Right hindlimb (tissue), 1 donor: ENCODE results near the gene CACNA1H.

ENCODE experiments used
- DNase-seq: peaks from one replicate; pipeline ENCODE4 v3.0.0-alpha.2; 2018

Gene CACNA1H

DNA sequence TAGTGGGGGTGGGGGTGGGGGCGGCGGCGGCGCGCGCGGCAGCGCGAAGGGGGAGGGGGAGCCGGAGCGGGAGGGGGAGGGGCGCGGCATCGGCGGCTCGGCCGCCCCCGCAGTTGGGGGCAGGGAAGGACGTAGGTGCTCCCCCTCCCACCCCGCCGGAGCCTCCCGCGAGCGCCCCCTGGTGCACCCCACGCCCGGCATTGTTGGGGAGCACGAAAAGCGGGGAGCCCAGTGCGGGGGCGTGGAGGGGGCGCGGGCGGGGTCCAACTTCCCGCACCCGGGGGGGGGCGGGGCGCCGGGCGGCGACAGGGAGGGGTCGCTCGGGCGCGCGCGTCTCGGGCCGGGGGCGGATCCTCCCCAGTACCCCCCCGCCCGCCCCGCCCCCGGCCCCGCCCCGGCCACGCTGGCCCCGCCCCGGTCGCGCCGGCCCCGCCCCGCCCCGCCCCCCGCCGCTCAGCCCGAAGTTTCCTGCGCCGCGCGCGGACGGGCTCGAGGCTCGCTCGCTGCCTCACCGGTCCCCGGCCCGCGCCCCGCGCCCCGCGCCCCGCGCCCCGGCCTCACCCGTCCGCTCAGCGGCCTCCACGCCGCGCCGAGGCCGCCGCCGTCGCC, at the start of gene CACNA1H:
Gene CACNA1H (plus strand): TSS at position 456 of the 609 bp plus-strand sequence. CDS start 632 bp downstream, outside the sequence.
- peak; percentile 66 for DNase-seq

DNA sequence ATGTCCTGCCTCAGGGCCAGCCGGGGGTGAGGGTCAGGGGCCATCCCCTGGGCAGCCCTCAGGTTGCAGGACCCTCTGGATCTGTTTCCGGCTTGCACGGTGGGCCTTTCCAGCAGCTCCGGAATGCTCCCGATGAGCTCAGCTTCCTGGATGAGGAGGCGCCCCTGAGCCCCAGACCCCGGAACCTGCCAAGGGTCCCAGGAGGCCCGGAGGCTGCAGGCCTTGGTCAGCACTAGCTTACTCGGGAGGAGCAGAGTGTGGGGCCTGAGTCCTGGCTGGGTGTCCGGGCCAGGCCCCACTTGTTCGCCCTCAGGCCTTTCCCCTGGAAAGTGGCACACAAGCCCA, 49.3 kb upstream of the CACNA1H start:
- DNase-seq, result no peak

DNA sequence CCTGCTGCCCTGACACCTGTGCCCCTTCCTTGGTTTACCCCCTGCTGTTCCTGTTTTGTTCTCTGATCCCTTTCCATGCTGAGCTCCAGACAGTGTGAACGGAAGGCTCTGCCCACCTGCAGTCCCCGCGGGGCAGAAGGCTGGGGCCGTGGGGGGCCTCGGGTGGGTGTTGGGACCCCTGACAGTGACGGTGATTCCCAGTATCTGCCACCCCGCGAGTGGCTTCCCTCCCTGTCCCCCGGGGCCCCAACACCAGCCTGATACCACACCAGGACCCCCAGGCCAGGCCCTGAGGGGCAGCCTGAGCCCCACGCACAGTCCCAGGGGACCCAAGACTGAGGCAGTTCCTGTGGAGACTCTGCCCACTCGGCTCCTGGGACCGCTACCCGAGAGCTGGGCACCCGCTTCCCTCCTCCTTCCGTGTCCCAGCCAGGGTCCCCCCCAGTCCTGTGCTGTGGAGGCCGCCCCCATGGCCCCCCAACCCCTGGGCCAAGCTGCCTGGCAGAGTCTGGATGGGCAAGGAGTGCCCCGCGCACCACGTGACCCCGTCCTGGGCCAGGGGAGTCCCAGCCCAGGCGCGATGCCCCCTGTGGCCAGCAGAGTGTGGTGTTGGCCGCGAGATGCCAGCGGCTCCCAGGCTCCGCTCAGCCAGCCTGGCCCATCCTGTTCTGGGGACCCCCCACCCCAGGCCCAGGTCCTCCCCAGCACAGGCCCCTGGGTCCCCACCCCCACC, 46.9 kb upstream of the CACNA1H start:
- peak; percentile 75 for DNase-seq

DNA sequence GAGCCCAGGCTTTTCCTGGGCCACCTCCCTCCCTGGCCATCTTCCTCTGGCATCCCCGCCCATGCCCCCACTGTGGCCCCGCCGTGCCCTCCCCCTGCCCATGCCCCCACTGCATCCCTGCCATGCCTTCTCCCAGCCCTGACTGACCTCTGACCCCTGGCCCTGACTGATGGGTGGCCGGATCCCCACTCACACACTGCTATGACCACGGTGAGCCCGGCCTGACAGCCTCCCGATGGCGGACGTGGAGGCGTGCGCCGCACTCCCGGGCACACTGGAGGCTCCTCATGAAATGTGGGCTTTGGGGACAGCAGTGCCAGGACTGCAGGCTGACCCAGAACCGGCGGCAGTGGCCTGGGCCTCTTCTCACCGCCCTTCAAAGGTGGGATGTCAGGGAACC, 46.2 kb upstream of the CACNA1H start:
- DNase-seq, result no peak

GRCh38 chr16:1107141-1107540, 45.8 kb upstream of the CACNA1H start:
- DNase-seq, result no peak

- DNase-seq, result no peak
These were observed 45.2 kb upstream of the CACNA1H start for GRCh38 chr16:1107731-1108130.

DNA sequence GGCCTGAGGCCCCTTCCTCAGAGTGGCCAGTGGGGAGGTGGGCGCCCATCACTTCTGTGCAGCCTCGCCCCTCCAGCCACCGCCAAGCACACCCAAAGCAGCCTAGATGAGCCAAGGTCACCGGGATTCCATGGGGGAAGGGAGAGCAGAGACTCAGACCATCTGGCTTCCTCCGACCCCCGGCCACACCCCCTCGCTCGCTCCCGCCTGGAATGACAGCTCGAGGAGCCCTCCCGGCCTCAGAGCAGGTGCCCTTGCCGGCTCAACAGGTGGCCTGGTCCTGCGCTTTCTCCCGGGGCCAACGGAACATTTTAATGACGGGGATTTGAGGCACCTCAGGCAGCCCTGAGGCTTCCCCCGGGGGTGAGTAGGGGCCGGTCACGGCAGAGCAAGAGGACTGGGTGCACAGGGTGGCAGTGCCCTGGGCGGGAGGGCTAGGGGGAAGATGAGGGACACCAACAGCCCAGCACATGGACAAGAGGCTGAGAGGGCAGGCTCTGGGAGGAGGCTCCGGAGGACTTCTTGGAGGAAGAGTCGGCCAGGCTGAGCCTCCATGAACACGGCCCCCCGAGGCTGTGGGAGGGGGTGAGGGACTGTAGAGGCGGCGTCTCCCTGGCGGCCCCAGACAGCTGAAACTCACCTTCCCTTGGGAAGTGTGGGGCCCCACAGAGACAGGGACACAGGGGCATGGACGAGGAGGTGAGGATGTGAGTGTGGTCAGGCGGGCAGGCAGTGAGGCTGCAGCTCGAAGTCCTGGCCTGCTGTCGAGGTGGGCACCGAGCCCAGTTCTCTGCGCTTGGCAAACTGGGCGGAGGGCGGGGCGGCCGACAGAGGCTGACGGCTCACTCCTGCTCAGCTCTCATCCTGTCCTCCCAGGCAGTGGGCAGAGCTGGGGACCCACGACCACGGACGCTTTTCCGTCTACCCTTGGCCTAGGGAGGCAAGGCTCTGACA, 44.3 kb upstream of the CACNA1H start:
- peak; percentile 75 for DNase-seq

DNA sequence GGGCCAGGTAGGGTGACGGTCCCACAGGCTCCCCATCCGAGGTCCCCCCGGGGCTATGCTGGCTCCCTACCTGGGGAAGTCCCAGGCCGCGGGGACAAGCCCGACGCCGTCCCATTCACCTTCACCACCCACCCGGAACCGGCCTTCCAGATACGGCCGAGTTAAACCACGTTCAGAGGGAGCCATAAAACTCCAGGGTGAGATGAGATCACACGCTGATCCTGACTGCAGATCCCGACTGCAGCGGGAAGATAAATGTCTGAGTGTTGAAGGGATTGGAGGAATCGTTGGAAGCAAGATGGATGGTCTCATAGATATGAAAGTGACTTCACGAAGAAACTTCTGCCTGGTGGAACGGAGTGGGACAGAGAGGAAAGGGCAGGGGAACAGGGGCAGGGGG, 43.3 kb upstream of the CACNA1H start:
- DNase-seq, result no peak

DNA sequence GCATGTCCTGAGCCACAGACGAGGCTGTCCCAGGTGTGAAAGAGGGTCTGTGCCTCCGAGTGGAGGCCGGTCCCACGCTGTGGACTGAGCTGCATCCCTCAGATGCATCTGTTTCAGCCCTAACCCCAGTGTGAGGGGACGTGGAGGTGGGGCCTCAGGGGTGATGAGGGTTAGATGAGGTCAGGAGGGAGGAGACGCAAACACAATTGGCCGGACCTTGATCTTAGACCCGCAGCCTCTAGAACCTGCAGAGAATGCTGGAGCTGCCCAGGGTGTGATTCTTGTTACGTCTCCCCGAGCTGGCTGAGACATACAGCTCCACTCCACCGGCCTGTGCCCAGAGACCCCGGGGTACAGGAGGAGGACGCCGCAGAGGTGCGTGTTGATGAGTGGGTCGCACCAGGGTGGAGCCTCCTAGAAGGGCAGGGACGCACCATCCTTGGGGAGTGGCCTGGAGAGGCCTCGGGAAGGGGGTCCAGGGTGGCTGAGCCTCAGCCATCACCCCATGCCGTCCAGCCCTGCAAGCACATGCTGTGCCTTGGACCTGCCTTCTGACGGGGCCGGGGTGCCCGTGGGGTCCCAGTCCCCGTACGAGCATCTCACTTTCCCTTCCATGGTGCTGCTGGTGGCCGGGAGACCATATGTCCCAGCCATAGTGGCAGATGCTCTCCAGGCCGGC, 40.3 kb upstream of the CACNA1H start:
- no peak for DNase-seq

DNA sequence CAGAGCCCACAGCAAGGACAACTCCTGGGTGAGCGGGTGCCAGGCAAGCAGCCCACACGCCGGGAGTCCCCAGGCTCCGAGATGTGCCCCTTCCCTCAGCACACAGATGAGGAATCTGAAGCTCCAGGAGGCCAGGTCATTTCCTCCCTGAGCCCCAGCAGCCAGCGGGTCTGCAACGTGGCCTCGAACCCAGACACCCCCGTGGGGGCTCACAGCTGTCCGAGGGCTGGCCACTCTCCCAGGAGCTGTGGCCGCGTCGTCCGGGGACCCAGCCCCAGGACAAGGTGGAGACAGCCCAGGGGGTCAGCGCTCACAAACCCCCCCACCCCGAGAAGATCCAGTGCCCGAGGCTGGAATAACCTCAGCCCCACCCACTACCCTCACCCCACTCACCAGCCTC, 39.4 kb upstream of the CACNA1H start:
- no peak for DNase-seq

DNA sequence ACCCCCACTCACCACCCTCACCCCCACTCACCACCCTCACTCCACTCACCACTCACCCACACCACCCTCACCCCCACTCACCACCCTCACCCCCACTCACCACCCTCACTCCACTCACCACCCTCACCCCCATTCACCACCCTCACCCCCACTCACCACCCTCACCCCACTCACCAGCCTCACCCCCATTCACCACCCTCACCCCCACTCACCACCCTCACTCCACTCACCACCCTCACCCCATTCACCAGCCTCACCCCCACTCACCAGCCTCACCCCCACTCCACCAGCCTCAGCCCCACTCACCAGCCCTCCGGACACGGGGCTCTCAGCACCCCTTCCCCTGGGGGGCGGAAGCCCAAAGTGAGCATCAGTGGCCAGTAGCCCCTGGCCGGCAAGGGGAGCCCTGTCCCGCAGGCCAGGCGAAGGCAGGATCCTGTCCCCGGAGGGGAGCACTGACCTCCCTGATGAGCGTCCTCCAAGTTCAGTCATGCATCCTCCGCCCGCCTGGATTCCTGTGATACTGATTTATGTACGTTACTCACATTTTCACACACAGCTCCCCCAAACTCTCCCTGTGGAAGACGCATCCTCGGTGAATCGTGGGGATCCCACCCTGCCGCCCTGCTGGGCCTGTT, 38.9 kb upstream of the CACNA1H start:
- DNase-seq, result no peak

DNA sequence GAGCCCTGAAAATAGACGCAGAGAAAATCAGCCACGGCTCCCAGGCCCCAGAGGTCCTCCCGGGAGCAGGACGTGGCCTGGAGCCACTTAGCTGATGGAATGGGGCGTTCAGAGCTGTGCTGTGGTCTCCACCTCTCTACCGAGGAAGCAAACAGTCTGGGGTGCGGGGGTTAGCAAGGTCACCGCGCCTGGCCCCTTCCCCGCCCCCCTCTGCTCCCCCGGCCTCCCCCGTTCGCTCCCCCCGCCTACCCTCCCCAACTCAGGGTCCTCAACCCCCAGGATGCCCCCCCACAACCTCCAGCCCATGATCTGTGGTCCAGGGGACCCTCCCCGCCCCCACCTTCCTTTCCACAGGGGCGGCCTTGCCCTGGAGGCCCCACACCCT, 36.2 kb upstream of the CACNA1H start:
- DNase-seq, result no peak

- no peak for DNase-seq
These were observed 35.6 kb upstream of the CACNA1H start for GRCh38 chr16:1117176-1117900.

GRCh38 chr16:1117926-1118325, 35.0 kb upstream of the CACNA1H start:
- DNase-seq, result no peak

DNA sequence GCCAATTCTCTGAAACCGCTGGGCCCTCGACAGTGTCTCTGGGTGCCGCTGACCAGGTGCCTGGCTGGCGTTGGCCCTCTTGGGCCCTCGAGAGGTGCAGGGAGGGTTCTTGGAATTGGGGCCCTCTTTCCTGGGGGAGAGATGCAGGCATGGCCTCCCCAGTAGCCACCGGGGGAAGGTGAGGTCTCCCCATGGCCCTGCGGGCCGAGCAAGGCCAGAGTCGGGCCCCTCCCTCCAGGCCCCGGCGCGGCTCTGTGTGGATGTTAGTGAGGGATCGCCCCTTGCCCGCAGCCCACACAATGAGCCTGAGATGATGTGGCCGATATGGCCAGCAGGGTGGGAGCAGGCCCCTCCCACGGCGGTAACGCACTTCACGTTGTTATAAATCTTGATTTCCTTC, 33.8 kb upstream of the CACNA1H start:
- DNase-seq, result no peak

GRCh38 chr16:1119766-1120576, 32.9 kb upstream of the CACNA1H start:
- no peak for DNase-seq

- DNase-seq, result no peak
These were observed 32.3 kb upstream of the CACNA1H start for GRCh38 chr16:1120577-1120941.

DNA sequence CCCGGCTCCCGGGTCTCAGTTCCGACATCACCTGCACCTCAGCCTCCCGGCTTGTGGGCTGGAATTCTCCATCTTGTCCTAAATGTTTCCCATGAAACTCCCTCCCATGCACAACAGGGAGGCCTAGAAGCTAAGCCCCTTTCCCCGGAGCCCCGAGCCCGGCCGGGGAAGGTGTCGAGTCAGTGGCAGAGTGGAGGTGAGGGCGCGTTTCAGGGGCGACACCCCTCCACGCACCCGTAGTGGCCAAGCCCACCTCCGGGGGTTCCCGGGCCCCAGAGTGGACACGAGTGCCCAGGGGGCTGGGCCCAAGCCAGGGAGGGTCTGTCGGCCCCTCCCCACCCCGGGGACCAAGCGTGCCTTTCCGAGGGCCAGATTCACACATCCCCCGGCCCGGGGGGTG, 31.9 kb upstream of the CACNA1H start:
- DNase-seq, result no peak

DNA sequence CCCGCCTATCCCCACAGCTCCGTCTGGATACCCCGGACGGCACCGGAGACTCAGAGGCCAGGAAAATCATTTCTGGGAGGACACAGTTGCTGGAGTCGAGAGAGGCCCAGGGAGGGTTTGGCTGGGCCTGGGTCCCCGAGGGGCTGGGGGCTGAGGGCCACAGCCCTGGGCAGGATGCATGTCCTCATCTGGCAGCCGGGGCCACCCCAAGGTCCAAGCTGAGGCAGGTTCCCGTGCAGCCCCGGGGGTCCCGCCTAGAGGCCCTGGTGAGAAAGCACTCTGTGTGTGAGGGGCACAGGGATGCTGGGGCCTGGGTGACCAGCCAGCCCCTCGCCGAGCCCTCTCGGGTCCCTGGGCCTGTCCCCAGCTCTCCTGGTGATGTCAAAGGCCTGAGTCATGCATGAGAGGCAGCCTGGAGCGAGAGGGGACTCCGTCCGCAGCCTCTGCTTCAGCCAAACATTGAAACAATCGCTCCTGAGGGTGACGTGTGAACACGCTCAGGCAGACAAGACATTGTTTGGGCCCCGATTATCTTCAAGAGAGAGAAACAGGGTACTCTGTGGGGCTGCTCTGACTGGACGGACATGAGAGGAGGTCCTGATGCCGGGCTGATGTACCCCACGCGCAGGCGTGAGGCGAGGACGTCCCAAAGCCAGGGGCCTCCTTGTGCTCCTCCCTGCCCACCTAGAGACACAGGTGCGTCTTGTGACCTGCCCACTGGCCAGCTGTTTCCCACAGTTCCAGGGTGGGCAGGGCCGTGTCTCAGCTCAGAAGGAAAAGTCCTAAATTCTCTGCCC, 31.1 kb upstream of the CACNA1H start:
- DNase-seq, result no peak

GRCh38 chr16:1122398-1122765, 30.5 kb upstream of the CACNA1H start:
- DNase-seq, result no peak
